Measurements from ENCODE around the gene OPRD1.
A peak's percentile ranks its signal among the peaks of the same experiment; 100 is the strongest.

Gene OPRD1

GRCh38 chr1:28886731-28887418, 74.9 kb downstream of the OPRD1 start:
- DNase-seq, result peak; percentile 75

- DNase-seq, result no peak
Observed at GRCh38 chr1:28887419-28887834, 75.5 kb downstream of the OPRD1 start.

- no peak for DNase-seq
Observed at GRCh38 chr1:28887835-28888682, 76.1 kb downstream of the OPRD1 start.

GRCh38 chr1:28888915-28889314, 76.9 kb downstream of the OPRD1 start:
- DNase-seq, result no peak

- no peak for DNase-seq
Observed at GRCh38 chr1:28889357-28889756, 77.4 kb downstream of the OPRD1 start.

GRCh38 chr1:28890435-28890834, 78.5 kb downstream of the OPRD1 start:
- no peak for DNase-seq

GRCh38 chr1:28890836-28891235, 78.9 kb downstream of the OPRD1 start:
- no peak for DNase-seq

- no peak for DNase-seq
Observed at GRCh38 chr1:28891256-28891655, 79.3 kb downstream of the OPRD1 start.

GRCh38 chr1:28893403-28894102, 81.6 kb downstream of the OPRD1 start:
- DNase-seq, result no peak

- DNase-seq, result no peak
Observed at GRCh38 chr1:28894785-28895184, 82.8 kb downstream of the OPRD1 start.

- DNase-seq, result no peak
Observed at GRCh38 chr1:28895896-28896608, 84.1 kb downstream of the OPRD1 start.

GRCh38 chr1:28896609-28896986, 84.6 kb downstream of the OPRD1 start:
- no peak for DNase-seq

- no peak for DNase-seq
Observed at GRCh38 chr1:28897789-28898188, 85.8 kb downstream of the OPRD1 start.

- DNase-seq, result peak; percentile 14
Observed at GRCh38 chr1:28898405-28898881, 86.5 kb downstream of the OPRD1 start.

- DNase-seq, result no peak
Observed at GRCh38 chr1:28899267-28899666, 87.3 kb downstream of the OPRD1 start.

GRCh38 chr1:28900562-28900961, 88.6 kb downstream of the OPRD1 start:
- DNase-seq, result no peak

- DNase-seq, result no peak
Observed at GRCh38 chr1:28902738-28903137, 90.8 kb downstream of the OPRD1 start.

- no peak for DNase-seq
Observed at GRCh38 chr1:28905921-28906666, 94.1 kb downstream of the OPRD1 start.

- DNase-seq, result no peak
Observed at GRCh38 chr1:28909198-28909597, 97.2 kb downstream of the OPRD1 start.

- no peak for DNase-seq
Observed at GRCh38 chr1:28910379-28911115, 98.6 kb downstream of the OPRD1 start.

- no peak for DNase-seq
Observed at GRCh38 chr1:28913786-28914227, 101.8 kb downstream of the OPRD1 start.
